Naive thymus-derived CD4-positive, alpha-beta T cell (primary cell): Measurements from ENCODE around the gene STN1. TPM values are rescaled to one million over a fixed set of nuclear protein-coding genes. Genes with fewer than 3 reads are reported as not detected.

Source experiments
- ATAC-seq: fragments of 150-1000 bp; cut with Tn5 transposase; 2 replicates; pipeline ENCODE4 v1.10.0; 2021; ENCODE audit warnings: mild to moderate bottlenecking, moderate library complexity
- CTCF ChIA-PET: fragments of 350-600 bp; sonication (Branson Sonifier 250); formaldehyde crosslinking; loops from one replicate; lab custom pipeline; 2021; ENCODE audit warnings: antibody characterized with exemption; lab: Charles Lee
- POLR2A ChIA-PET: fragments of 350-600 bp; sonication (Branson Sonifier 250); formaldehyde crosslinking; loops from one replicate; lab custom pipeline; 2021; ENCODE audit warnings: antibody characterized with exemption, inconsistent platforms; lab: Charles Lee
- DNase-seq, 9 donors: peaks; one replicate each; pipeline versions ENCODE4 v3.0.0 to v3.0.0-alpha.2; 2020 to 2022; ENCODE audit warnings: mixed read lengths in 1 of 9
- H3K27ac ChIP-seq: one replicate; pipeline ENCODE4 v1.7.0; 2013; ENCODE audit warnings: mild to moderate bottlenecking, low read depth, low read length, moderate library complexity
- H3K27me3 ChIP-seq, 2 donors: one replicate each; pipeline ENCODE4 v1.7.0; 2013; ENCODE audit warnings: low read length in 2 of 2, mild to moderate bottlenecking in 2 of 2, moderate library complexity in 2 of 2; ENCODE audit not compliant: control insufficient read depth in 2 of 2, insufficient read depth in 2 of 2
- H3K36me3 ChIP-seq, 3 experiments: 1 replicate in 2 of 3; 2 replicates in 1 of 3; pipeline ENCODE4 v1.7.0; 2013; ENCODE audit warnings: low read length in 3 of 3, mild to moderate bottlenecking in 3 of 3, moderate library complexity in 1 of 3; ENCODE audit not compliant: insufficient read depth in 3 of 3, control insufficient read depth in 2 of 3
- H3K4me1 ChIP-seq, 2 donors: one replicate each; pipeline ENCODE4 v1.7.0; 2013; ENCODE audit warnings: low read length in 2 of 2, mild to moderate bottlenecking in 2 of 2, moderate library complexity in 1 of 2; ENCODE audit not compliant: control insufficient read depth in 2 of 2, insufficient read depth in 2 of 2
- H3K4me3 ChIP-seq: 2 replicates; pipeline ENCODE4 v1.7.0; 2013; ENCODE audit warnings: mild to moderate bottlenecking, low read length
- H3K9me3 ChIP-seq, 3 experiments: 1 replicate in 2 of 3; 2 replicates in 1 of 3; pipeline ENCODE4 v1.7.0; 2013; ENCODE audit warnings: low read length in 3 of 3; ENCODE audit not compliant: control insufficient read depth in 2 of 3
- H3K27ac Mint-ChIP-seq, 9 donors: one replicate each; pipeline ENCODE4 v1.8.0; 2020 to 2022; ENCODE audit warnings: mixed read lengths in 9 of 9, mild to moderate bottlenecking in 8 of 9, moderate library complexity in 5 of 9, inconsistent platforms in 2 of 9
- H3K27me3 Mint-ChIP-seq, 5 donors: one replicate each; pipeline ENCODE4 v1.8.0; 2021 to 2022; ENCODE audit warnings: mixed read lengths in 5 of 5, mild to moderate bottlenecking in 1 of 5
- H3K36me3 Mint-ChIP-seq, 5 donors: one replicate each; pipeline ENCODE4 v1.8.0; 2020 to 2022; ENCODE audit warnings: mixed read lengths in 5 of 5, mild to moderate bottlenecking in 3 of 5, inconsistent platforms in 1 of 5
- H3K4me1 Mint-ChIP-seq, 7 donors: one replicate each; pipeline ENCODE4 v1.8.0; 2020 to 2022; ENCODE audit warnings: mixed read lengths in 7 of 7, mild to moderate bottlenecking in 3 of 7, inconsistent platforms in 1 of 7
- H3K4me3 Mint-ChIP-seq, 10 donors: one replicate each; pipeline ENCODE4 v1.8.0; 2020 to 2022; ENCODE audit warnings: mild to moderate bottlenecking in 10 of 10, mixed read lengths in 10 of 10, moderate library complexity in 6 of 10, inconsistent platforms in 2 of 10
- H3K9me3 Mint-ChIP-seq, 11 donors: one replicate each; pipeline ENCODE4 v1.8.0; 2020 to 2022; ENCODE audit warnings: mixed read lengths in 11 of 11, mild to moderate bottlenecking in 4 of 11, inconsistent platforms in 1 of 11, moderate library complexity in 1 of 11
- intact Hi-C, 2 donors: fragments of 100-400 bp; cut with micrococcal nuclease; formaldehyde crosslinking; loops; one replicate each; pipeline ENCODE4 v1.15.1; 2023
- polyA plus RNA-seq, 2 donors: library from polyadenylated mRNA; unstranded; fragments of 300-500 nt; fragmentation: Illumina TruSeq; gene quantifications; one replicate each; pipeline ENCODE4 v1.2.3, GENCODE V29; 2021
- total RNA-seq, 6 experiments: library from RNA in 5 of 6; stranded (reverse) in 5 of 6; gene quantifications; 1 replicate in 5 of 6; 2 replicates in 1 of 6; pipeline ENCODE4 v1.2.3 and lab custom pipeline; 2021 to 2026

STN1 gene
- total and polyA plus RNA-seq, 7 experiments from 2014 or later: 28.8 to 83.7 (median 36.3) TPM

GRCh38 chr10:103890688-103891087 is 27.3 kb downstream of the STN1 start:
- peaks cover 8 to 53% (median 17%) of the 10 kb centered on the region in 5 donors for H3K36me3 Mint-ChIP-seq
- intact Hi-C loops: no loop called here
- no peak for DNase-seq
- H3K4me3 ChIP-seq: no peak overlapping the region
- H3K27me3 Mint-ChIP-seq: no peaks in the 10 kb centered on the region
- peaks cover 11 to 79% (median 19%) of the 10 kb centered on the region in 3 experiments for H3K36me3 ChIP-seq
- no peak overlapping the region for H3K4me3 Mint-ChIP-seq
- peaks cover 5 to 19% of the 10 kb centered on the region in 2 donors for H3K4me1 ChIP-seq
- no peaks in the 10 kb centered on the region for H3K27me3 ChIP-seq
- H3K4me1 Mint-ChIP-seq: peaks cover 20 to 52% (median 40%) of the 10 kb centered on the region in 7 donors
- no peaks in the 10 kb centered on the region for H3K9me3 Mint-ChIP-seq
- no peak for ATAC-seq
- peak overlapping the region in 7 of 9 donors; percentile 19 to 86 (median 60) for H3K27ac Mint-ChIP-seq
- no peaks in the 10 kb centered on the region for H3K9me3 ChIP-seq
- ChIA-PET POLR2A (interaction anchor here (0.6 to 3.5 kb wide), 4 partner anchors 10 to 231 kb away, joined by 3 to 10 read pairs (median 4); partner anchors contain the start of gene SFR1), CTCF (interaction anchor here (0.7 to 3.2 kb wide), 8 partner anchors 11 to 231 kb away, joined by 3 to 19 read pairs (median 6); partner anchors contain the start of gene SFR1)
- peak overlapping the region; percentile 17 for H3K27ac ChIP-seq

- Histone ChIP-seq H3K4me3 (no peak overlapping the region), H3K27me3 (no peaks in the 10 kb centered on the region), H3K36me3 (peaks cover 7 to 78% (median 19%) of the 10 kb centered on the region in 3 experiments), H3K27ac (peak overlapping the region; percentile 17), H3K9me3 (no peaks in the 10 kb centered on the region), H3K4me1 (peaks cover 5 to 16% of the 10 kb centered on the region in 2 donors)
- H3K9me3 Mint-ChIP-seq: no peaks in the 10 kb centered on the region
- peak overlapping the region in 1 of 10 donors; percentile 63 for H3K4me3 Mint-ChIP-seq
- peak overlapping the region in 7 of 9 donors; percentile 19 to 86 (median 78) for H3K27ac Mint-ChIP-seq
- H3K27me3 Mint-ChIP-seq: no peaks in the 10 kb centered on the region
- no peak for DNase-seq
- peaks cover 17 to 47% (median 35%) of the 10 kb centered on the region in 7 donors for H3K4me1 Mint-ChIP-seq
- H3K36me3 Mint-ChIP-seq: peaks cover 4 to 48% (median 13%) of the 10 kb centered on the region in 5 donors
- POLR2A ChIA-PET: interaction anchor here (1.0 to 3.5 kb wide), 3 partner anchors 23 to 231 kb away, joined by 3 to 10 read pairs (median 5); partner anchors contain the start of gene SFR1
- ATAC-seq: peak; percentile 57
- CTCF ChIA-PET: interaction anchor here (0.6 to 3.2 kb wide), 9 partner anchors 11 to 1174 kb away, joined by 3 to 19 read pairs (median 4); partner anchors contain the start of gene SFR1
- intact Hi-C loops: no loop called here
Measured at GRCh38 chr10:103890194-103890658, 27.8 kb downstream of the STN1 start.

GRCh38 chr10:103889121-103889720 is 28.8 kb downstream of the STN1 start:
- Mint-ChIP-seq H3K27me3 (no peaks in the 10 kb centered on the region), H3K9me3 (no peaks in the 10 kb centered on the region), H3K27ac (peak overlapping the region in 5 of 9 donors; percentile 48 to 83 (median 69)), H3K36me3 (peaks cover 4 to 49% (median 20%) of the 10 kb centered on the region in 5 donors), H3K4me3 (no peak overlapping the region), H3K4me1 (peaks cover 12 to 43% (median 26%) of the 10 kb centered on the region in 7 donors)
- DNase-seq: no peak
- Histone ChIP-seq H3K36me3 (peaks cover 4 to 84% (median 19%) of the 10 kb centered on the region in 3 experiments), H3K27ac (no peak overlapping the region), H3K4me1 (peaks cover 5 to 6% of the 10 kb centered on the region in 2 donors), H3K27me3 (no peaks in the 10 kb centered on the region), H3K4me3 (no peak overlapping the region), H3K9me3 (no peaks in the 10 kb centered on the region)
- ChIA-PET POLR2A (interaction anchor here (0.7 to 3.5 kb wide), 4 partner anchors 13 to 232 kb away, joined by 4 to 10 read pairs (median 4); partner anchors contain the start of gene SFR1), CTCF (interaction anchor here (0.6 to 3.2 kb wide), 7 partner anchors 9 to 333 kb away, joined by 3 to 19 read pairs (median 4); no protein-coding TSS in a partner anchor)
- ATAC-seq: no peak
- intact Hi-C loops: loop anchor here (2.0 to 5.0 kb wide), 3 partner anchors 93 to 368 kb away; no protein-coding TSS in a partner anchor

- Mint-ChIP-seq H3K36me3 (peaks cover 6 to 48% (median 25%) of the 10 kb centered on the region in 5 donors), H3K4me3 (no peak overlapping the region), H3K9me3 (no peaks in the 10 kb centered on the region), H3K27me3 (no peaks in the 10 kb centered on the region), H3K4me1 (peaks cover 6 to 33% (median 20%) of the 10 kb centered on the region in 7 donors), H3K27ac (peak overlapping the region in 8 of 9 donors; percentile 5 to 83 (median 38))
- CTCF ChIA-PET: interaction anchor here (0.5 to 3.2 kb wide), 30 partner anchors 10 to 390 kb away, joined by 3 to 19 read pairs (median 4); partner anchors contain the start of gene SFR1
- intact Hi-C loops: loop anchor here (1.0 to 5.0 kb wide), 17 partner anchors 20 to 369 kb away; partner anchors contain the start of genes SLK (in 1 of the 2) and STN1 (in 1 of the 2)
- peak; percentile 90 for ATAC-seq
- DNase-seq: peak in 7 of 9 donors; percentile 36 to 72 (median 59)
- Histone ChIP-seq H3K4me1 (peaks cover 4 to 5% of the 10 kb centered on the region in 2 donors), H3K27me3 (no peaks in the 10 kb centered on the region), H3K36me3 (peaks cover 7 to 79% (median 19%) of the 10 kb centered on the region in 3 experiments), H3K9me3 (no peaks in the 10 kb centered on the region), H3K27ac (no peak overlapping the region), H3K4me3 (no peak overlapping the region)
- POLR2A ChIA-PET: interaction anchor here (1.0 to 3.5 kb wide), 7 partner anchors 11 to 235 kb away, joined by 3 to 10 read pairs (median 4); partner anchors contain the start of gene SFR1
Measured at GRCh38 chr10:103888113-103888841, 29.7 kb downstream of the STN1 start.

- no peak for ATAC-seq
- Histone ChIP-seq H3K4me1 (peaks cover 4 to 5% of the 10 kb centered on the region in 2 donors), H3K9me3 (no peaks in the 10 kb centered on the region), H3K4me3 (no peak overlapping the region), H3K27ac (no peak overlapping the region), H3K27me3 (no peaks in the 10 kb centered on the region), H3K36me3 (peaks cover 12 to 81% (median 33%) of the 10 kb centered on the region in 3 experiments)
- no peak for DNase-seq
- no peaks in the 10 kb centered on the region for H3K27me3 Mint-ChIP-seq
- H3K9me3 Mint-ChIP-seq: no peaks in the 10 kb centered on the region
- peaks cover 14 to 58% (median 36%) of the 10 kb centered on the region in 5 donors for H3K36me3 Mint-ChIP-seq
- no peak overlapping the region for H3K27ac Mint-ChIP-seq
- H3K4me1 Mint-ChIP-seq: peaks cover 6 to 27% (median 19%) of the 10 kb centered on the region in 7 donors
- ChIA-PET CTCF (interaction anchor here (0.9 to 3.2 kb wide), 11 partner anchors 12 to 351 kb away, joined by 3 to 11 read pairs (median 3); no protein-coding TSS in a partner anchor), POLR2A (interaction anchor here (1.2 to 3.0 kb wide), 2 partner anchors 11 to 236 kb away, joined by 3 to 11 read pairs; partner anchors contain the start of gene SFR1)
- intact Hi-C loops: loop anchor here (5.0 kb wide), 2 partner anchors 97 to 372 kb away; no protein-coding TSS in a partner anchor
- no peak overlapping the region for H3K4me3 Mint-ChIP-seq
Measured at GRCh38 chr10:103885617-103886016, 32.4 kb downstream of the STN1 start.
